Subcutaneous abdominal adipose tissue (tissue), 5 donors: ENCODE measurements around the gene ACOD1.

Source experiments
- H3K27ac ChIP-seq: one replicate; pipeline ENCODE4 v1.7.0; 2013; ENCODE audit warnings: low read depth, mild to moderate bottlenecking, inconsistent platforms, low read length, moderate library complexity
- H3K27me3 ChIP-seq, 5 donors: one replicate each; pipeline ENCODE4 v1.7.0; 2013; ENCODE audit warnings: low read length in 5 of 5, inconsistent platforms in 1 of 5; ENCODE audit not compliant: control insufficient read depth in 5 of 5, insufficient read depth in 4 of 5
- H3K36me3 ChIP-seq, 5 donors: one replicate each; pipeline ENCODE4 v1.7.0; 2013; ENCODE audit warnings: low read length in 5 of 5; ENCODE audit not compliant: control insufficient read depth in 5 of 5, insufficient read depth in 5 of 5
- H3K4me1 ChIP-seq, 5 donors: one replicate each; pipeline ENCODE4 v1.7.0; 2013; ENCODE audit warnings: low read length in 5 of 5, mild to moderate bottlenecking in 3 of 5, moderate library complexity in 1 of 5; ENCODE audit not compliant: control insufficient read depth in 5 of 5, insufficient read depth in 5 of 5
- H3K4me3 ChIP-seq, 5 donors: one replicate each; pipeline ENCODE4 v1.7.0; 2013; ENCODE audit warnings: low read length in 5 of 5, low read depth in 1 of 5
- H3K9ac ChIP-seq, 5 donors: one replicate each; pipeline ENCODE4 v1.7.0; 2013; ENCODE audit warnings: low read length in 5 of 5, mild to moderate bottlenecking in 4 of 5, moderate library complexity in 3 of 5
- H3K9me3 ChIP-seq, 5 donors: one replicate each; pipeline ENCODE4 v1.7.0; 2013; ENCODE audit warnings: low read length in 5 of 5; ENCODE audit not compliant: control insufficient read depth in 5 of 5
- donor health status: healthy.
- donor health status: healthy.
- donor health status: healthy.
- donor health status: healthy.
- donor health status: healthy.

The ACOD1 gene

DNA sequence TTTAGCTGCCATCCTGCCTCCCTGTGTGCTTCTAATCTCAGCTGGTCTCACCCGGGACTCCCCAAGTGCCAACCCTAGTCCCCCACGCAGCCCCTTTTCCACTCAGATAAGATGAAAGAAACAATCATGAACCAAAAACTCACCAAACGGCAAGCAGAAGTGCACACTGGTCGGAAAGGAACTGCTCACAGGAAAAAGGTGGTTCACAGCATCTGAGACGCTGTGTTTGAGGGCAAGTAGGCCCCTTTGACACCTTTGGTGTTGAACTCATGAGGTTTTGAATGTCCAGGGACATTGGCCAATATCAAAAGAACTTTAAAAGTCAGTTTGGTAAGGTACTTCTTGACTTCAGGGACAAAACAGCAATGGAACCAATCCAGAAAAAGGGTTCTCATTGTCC, 20.4 kb upstream of the ACOD1 start:
- peaks cover 0 to 6% (median 5%) of the 10 kb centered on the region in 5 donors for H3K9me3 ChIP-seq
- no peaks in the 10 kb centered on the region for H3K27me3 ChIP-seq
- no peaks in the 10 kb centered on the region for H3K4me1 ChIP-seq
- H3K9ac ChIP-seq, result no peak overlapping the region
- no peak overlapping the region for H3K4me3 ChIP-seq
- no peak overlapping the region for H3K27ac ChIP-seq
- H3K36me3 ChIP-seq, result no peaks in the 10 kb centered on the region

DNA sequence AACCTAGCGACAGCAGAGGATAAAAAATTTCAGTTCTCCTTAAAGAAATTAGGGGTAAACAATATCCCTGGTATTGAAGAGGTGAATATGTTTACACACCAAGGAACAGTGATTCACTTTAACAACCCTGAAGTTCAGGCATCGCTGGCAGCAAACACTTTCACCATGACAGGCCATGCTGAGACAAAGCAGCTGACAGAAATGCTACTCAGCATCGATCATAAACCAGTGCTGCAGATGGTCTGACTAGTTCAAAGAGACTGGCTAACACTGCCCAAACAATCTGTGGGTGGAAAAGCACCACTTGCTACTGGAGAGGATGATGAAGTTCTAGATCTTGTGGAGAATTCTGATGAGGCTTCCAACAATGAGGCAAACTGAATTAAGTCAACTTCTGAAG, 19.9 kb upstream of the ACOD1 start:
- no peaks in the 10 kb centered on the region for H3K4me1 ChIP-seq
- H3K36me3 ChIP-seq, result no peaks in the 10 kb centered on the region
- no peaks in the 10 kb centered on the region for H3K27me3 ChIP-seq
- H3K9me3 ChIP-seq, result peaks cover 0 to 6% (median 5%) of the 10 kb centered on the region in 5 donors
- no peak overlapping the region for H3K9ac ChIP-seq
- no peak overlapping the region for H3K4me3 ChIP-seq
- no peak overlapping the region for H3K27ac ChIP-seq

DNA sequence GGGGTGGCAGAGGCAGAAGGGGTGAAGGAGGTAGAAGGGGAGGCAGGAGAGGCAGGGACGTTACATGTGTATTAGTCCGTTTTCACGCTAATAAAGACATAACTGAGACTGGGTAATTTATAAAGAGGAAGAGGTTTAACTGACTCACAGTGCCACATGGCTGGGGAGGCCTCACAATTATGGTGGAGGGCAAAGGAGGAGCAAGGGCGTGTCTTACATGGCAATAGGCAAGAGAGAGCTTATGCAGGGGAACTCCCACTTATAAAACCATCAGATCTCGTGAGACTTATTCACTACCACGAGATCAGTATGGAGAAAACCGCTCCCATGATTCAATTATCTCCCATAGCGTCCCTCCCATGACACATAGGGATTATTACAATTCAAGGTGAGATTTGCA, 19.0 kb upstream of the ACOD1 start:
- Histone ChIP-seq H3K27me3 (no peaks in the 10 kb centered on the region), H3K9ac (no peak overlapping the region), H3K4me1 (no peaks in the 10 kb centered on the region), H3K9me3 (peaks cover 0 to 6% (median 5%) of the 10 kb centered on the region in 5 donors), H3K4me3 (no peak overlapping the region), H3K27ac (no peak overlapping the region), H3K36me3 (no peaks in the 10 kb centered on the region)

DNA sequence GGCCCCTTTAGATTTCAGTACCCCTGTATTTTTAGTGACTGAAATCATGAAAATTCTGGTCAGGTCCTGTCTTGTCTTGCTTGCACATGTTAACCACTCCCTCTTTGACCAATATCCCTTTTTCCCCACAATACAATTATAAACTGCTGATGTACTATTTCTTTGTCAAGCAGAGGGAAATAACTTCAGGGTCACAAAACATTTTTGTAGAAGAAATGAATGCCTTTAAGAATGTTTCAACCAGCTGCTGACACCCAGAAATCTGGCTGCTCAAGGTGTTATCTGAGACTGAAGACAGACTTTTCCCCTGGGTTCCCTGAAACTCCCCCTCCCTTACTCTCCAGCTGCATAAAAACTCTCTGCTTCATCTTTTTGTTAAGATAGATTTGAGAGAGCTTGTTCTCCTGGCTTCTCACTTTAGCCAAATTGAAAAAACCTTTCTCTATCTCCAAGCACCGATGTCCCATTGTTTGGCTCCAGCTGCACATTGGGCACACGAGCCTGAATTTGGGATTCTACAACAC, 18.4 kb upstream of the ACOD1 start:
- Histone ChIP-seq H3K9ac (no peak overlapping the region), H3K27ac (no peak overlapping the region), H3K4me3 (no peak overlapping the region), H3K4me1 (no peaks in the 10 kb centered on the region), H3K9me3 (peaks cover 0 to 6% (median 5%) of the 10 kb centered on the region in 5 donors), H3K27me3 (no peaks in the 10 kb centered on the region), H3K36me3 (no peaks in the 10 kb centered on the region)

DNA sequence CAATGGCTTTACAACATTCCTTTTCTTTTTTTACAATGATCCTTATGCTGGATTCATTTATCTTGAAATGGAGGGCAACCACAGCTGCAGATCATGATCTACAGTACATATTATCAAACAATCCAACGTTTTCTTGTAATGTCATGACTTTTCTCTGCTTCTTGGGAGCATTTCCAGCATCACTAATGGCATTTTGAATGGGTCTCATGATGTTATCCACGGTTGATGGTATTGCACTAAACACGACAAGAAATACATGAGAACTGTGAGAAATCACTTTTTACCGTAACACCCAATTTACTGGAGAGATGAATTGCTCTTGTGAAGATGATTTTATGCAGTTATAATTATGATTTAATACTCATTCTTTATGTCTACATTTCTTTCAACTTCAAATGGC, 16.2 kb upstream of the ACOD1 start:
- no peaks in the 10 kb centered on the region for H3K4me1 ChIP-seq
- no peak overlapping the region for H3K9ac ChIP-seq
- H3K27ac ChIP-seq, result no peak overlapping the region
- no peaks in the 10 kb centered on the region for H3K36me3 ChIP-seq
- H3K9me3 ChIP-seq, result peaks cover 0 to 8% (median 5%) of the 10 kb centered on the region in 5 donors
- no peaks in the 10 kb centered on the region for H3K27me3 ChIP-seq
- no peak overlapping the region for H3K4me3 ChIP-seq

DNA sequence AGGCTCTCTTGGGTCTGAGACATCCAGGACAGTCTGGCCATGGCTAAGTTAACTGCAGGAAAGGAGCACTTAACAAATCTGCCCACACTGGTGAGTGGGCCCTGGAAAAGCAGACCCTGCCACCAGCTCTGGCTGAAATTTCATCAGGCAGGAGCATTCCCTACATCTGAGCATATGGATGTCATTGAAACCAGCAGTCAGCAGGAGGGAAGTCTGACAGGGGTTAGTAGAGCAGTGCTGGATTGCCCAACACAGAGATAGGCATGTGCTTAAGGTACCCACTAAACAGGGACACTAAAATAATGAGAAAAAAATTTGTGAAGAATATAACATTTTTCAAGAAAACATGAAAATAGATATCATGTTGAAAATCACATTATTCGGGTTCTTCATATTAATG, 13.6 kb upstream of the ACOD1 start:
- H3K9me3 ChIP-seq, result peaks cover 0 to 9% (median 5%) of the 10 kb centered on the region in 5 donors
- no peaks in the 10 kb centered on the region for H3K36me3 ChIP-seq
- H3K27ac ChIP-seq, result no peak overlapping the region
- H3K27me3 ChIP-seq, result no peaks in the 10 kb centered on the region
- H3K4me1 ChIP-seq, result no peaks in the 10 kb centered on the region
- no peak overlapping the region for H3K4me3 ChIP-seq
- no peak overlapping the region for H3K9ac ChIP-seq

DNA sequence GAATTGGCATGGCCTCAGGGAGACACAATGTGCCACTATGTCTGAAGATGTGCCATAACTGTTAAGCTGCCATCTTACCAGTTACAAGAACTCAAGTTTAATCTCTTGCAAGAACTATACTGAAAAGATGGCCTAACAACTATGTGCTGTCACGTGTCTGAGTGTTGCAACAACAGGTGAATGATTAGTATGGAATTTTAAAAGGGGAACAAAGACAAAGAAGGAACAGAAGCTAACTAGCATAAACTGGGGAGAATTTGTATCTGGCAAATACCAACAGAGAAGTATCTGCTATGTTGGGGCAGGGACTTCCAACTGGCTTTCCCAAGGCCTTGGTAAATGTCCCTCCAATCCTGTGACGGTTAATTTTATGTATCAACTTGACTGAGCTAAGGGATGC, 11.5 kb upstream of the ACOD1 start:
- Histone ChIP-seq H3K27me3 (no peaks in the 10 kb centered on the region), H3K36me3 (no peaks in the 10 kb centered on the region), H3K4me1 (no peaks in the 10 kb centered on the region), H3K9ac (no peak overlapping the region), H3K9me3 (peaks cover 0 to 3% (median 0%) of the 10 kb centered on the region in 5 donors), H3K27ac (no peak overlapping the region), H3K4me3 (no peak overlapping the region)

DNA sequence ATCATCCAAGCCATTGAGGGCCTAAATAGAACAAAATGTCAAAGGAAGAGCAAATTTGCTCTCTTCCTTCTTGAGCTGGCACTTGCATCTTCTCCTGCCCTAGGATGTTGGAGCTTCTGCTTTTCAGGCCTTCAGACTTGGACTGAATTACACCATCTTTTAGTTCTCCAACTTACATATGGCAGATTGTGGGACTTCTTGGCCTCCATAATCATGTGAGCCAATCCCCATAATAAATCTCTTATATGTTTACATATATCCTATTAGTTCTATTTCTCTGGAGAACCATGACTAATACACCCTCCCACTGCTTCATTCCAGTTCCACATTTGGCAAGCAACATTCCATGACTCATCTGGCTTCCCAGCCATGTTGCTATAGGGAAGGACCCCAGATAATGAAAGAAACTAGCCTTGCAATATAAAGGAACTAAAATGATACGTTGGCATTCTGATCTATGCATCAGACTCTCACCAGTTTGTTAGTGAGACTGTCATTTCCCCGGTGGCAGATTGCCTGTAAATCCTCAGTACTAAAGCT, 11.0 kb upstream of the ACOD1 start:
- Histone ChIP-seq H3K27ac (no peak overlapping the region), H3K9me3 (peaks cover 0 to 3% (median 0%) of the 10 kb centered on the region in 5 donors), H3K27me3 (no peaks in the 10 kb centered on the region), H3K36me3 (no peaks in the 10 kb centered on the region), H3K4me3 (no peak overlapping the region), H3K4me1 (no peaks in the 10 kb centered on the region), H3K9ac (no peak overlapping the region)

DNA sequence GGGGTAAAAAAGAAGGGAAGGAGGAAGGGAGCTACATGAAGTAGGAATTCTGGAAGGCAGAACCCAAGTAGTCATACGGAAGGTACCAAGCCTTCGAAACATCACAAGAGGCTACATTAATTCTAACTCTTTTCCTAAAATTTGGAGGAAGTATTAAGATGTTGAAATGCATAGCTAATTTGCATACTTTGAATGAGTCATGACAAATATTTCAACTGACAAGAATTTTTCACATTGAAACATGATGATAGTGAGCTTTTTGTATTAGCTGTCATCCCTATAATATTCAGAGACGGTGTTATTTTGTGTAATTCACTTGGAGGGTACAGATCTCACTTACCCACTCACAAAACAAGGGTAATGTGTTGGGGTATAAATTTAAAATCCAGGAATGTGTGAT, 9.1 kb upstream of the ACOD1 start:
- no peak overlapping the region for H3K27ac ChIP-seq
- H3K4me3 ChIP-seq, result no peak overlapping the region
- no peaks in the 10 kb centered on the region for H3K36me3 ChIP-seq
- H3K27me3 ChIP-seq, result no peaks in the 10 kb centered on the region
- H3K4me1 ChIP-seq, result peaks cover 0 to under 1% (median 0%) of the 10 kb centered on the region in 5 donors
- H3K9ac ChIP-seq, result no peak overlapping the region
- H3K9me3 ChIP-seq, result peaks cover 0 to 3% (median 0%) of the 10 kb centered on the region in 5 donors

DNA sequence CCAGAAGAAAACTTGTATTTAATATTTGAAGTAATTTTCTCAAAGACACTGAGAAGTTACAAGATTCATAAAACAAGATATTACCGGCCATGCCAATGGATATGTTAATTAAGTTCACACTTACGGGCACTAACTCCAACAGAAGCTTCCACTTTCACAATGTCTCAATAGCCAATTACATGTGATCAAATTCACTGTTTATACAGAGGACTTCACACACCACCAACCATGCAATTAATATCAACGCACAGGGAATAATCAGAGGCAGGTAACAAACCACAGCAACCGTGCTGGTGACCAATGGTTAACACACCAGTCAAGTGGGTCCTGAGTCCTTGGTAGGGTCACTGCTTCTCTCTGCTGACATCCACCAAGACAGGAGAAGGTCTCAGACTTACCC, 5.9 kb upstream of the ACOD1 start:
- Histone ChIP-seq H3K9me3 (peaks cover 0 to 4% (median 0%) of the 10 kb centered on the region in 5 donors), H3K27ac (no peak overlapping the region), H3K27me3 (no peaks in the 10 kb centered on the region), H3K4me3 (no peak overlapping the region), H3K9ac (no peak overlapping the region), H3K4me1 (peaks cover 0 to 8% (median 3%) of the 10 kb centered on the region in 5 donors), H3K36me3 (no peaks in the 10 kb centered on the region)
